GM19238 (cell line): Measurements from ENCODE around the gene LRP1B.
"Not testable (repeated sequence)": the region's sequence is repeated elsewhere in the genome, so short reads cannot be mapped to it uniquely, and the experiment has no call there.

Source experiments
- DNase-seq: peaks from one replicate; pipeline ENCODE4 v3.0.0; 2011; ENCODE audit warnings: low spot score; ENCODE audit not compliant: insufficient read length

LRP1B gene

GRCh38 chr2:140473851-140474250 is 1657.0 kb downstream of the LRP1B start:
- DNase-seq: no peak

GRCh38 chr2:140472676-140473075 is 1658.1 kb downstream of the LRP1B start:
- DNase-seq: no peak

GRCh38 chr2:140465301-140465700 is 1665.5 kb downstream of the LRP1B start:
- no peak for DNase-seq

- no peak for DNase-seq
Measured at GRCh38 chr2:140462990-140463389, 1667.8 kb downstream of the LRP1B start.

- no peak for DNase-seq
Measured at GRCh38 chr2:140457483-140457882, 1673.3 kb downstream of the LRP1B start.

GRCh38 chr2:140455315-140455714 is 1675.5 kb downstream of the LRP1B start:
- no peak for DNase-seq

- DNase-seq: no peak
Measured at GRCh38 chr2:140454717-140455116, 1676.1 kb downstream of the LRP1B start.

GRCh38 chr2:140451324-140451723 is 1679.5 kb downstream of the LRP1B start:
- no peak for DNase-seq

- no peak for DNase-seq
Measured at GRCh38 chr2:140442319-140442718, 1688.5 kb downstream of the LRP1B start.

GRCh38 chr2:140440815-140441214 is 1690.0 kb downstream of the LRP1B start:
- DNase-seq: no peak

- no peak for DNase-seq
Measured at GRCh38 chr2:140436936-140437335, 1693.9 kb downstream of the LRP1B start.

GRCh38 chr2:140427033-140427432 is 1703.8 kb downstream of the LRP1B start:
- DNase-seq: not testable (repeated sequence)

- DNase-seq: no peak
Measured at GRCh38 chr2:140424471-140424870, 1706.3 kb downstream of the LRP1B start.

- DNase-seq: no peak
Measured at GRCh38 chr2:140422759-140423158, 1708.1 kb downstream of the LRP1B start.

GRCh38 chr2:140417504-140417903 is 1713.3 kb downstream of the LRP1B start:
- DNase-seq: no peak

GRCh38 chr2:140416577-140416976 is 1714.2 kb downstream of the LRP1B start:
- no peak for DNase-seq

GRCh38 chr2:140415035-140415434 is 1715.8 kb downstream of the LRP1B start:
- DNase-seq: not testable (repeated sequence)

- no peak for DNase-seq
Measured at GRCh38 chr2:140410695-140411094, 1720.1 kb downstream of the LRP1B start.

GRCh38 chr2:140401056-140401455 is 1729.8 kb downstream of the LRP1B start:
- DNase-seq: no peak

GRCh38 chr2:140392824-140393223 is 1738.0 kb downstream of the LRP1B start:
- DNase-seq: no peak

- no peak for DNase-seq
Measured at GRCh38 chr2:140384946-140385345, 1745.9 kb downstream of the LRP1B start.

GRCh38 chr2:140383781-140384180 is 1747.0 kb downstream of the LRP1B start:
- no peak for DNase-seq

GRCh38 chr2:140376686-140377085 is 1754.1 kb downstream of the LRP1B start:
- DNase-seq: no peak

- no peak for DNase-seq
Measured at GRCh38 chr2:140363131-140363530, 1767.7 kb downstream of the LRP1B start.
